Nephron progenitor cell (in vitro differentiated cells): ENCODE data around the gene TTN.

Source experiments
- DNase-seq: peaks from one replicate; pipeline ENCODE4 v3.0.0; 2021
- H3K27ac Mint-ChIP-seq: 2 replicates; pipeline ENCODE4 v1.8.0; 2021; ENCODE audit warnings: mild to moderate bottlenecking, moderate library complexity, mixed read lengths
- H3K27me3 Mint-ChIP-seq: 2 replicates; pipeline ENCODE4 v1.8.0; 2021; ENCODE audit warnings: mild to moderate bottlenecking, low read depth, mixed read lengths; ENCODE audit not compliant: poor library complexity
- H3K36me3 Mint-ChIP-seq: 2 replicates; pipeline ENCODE4 v1.8.0; 2021; ENCODE audit warnings: low read depth, mixed read lengths
- H3K4me1 Mint-ChIP-seq: 2 replicates; pipeline ENCODE4 v1.8.0; 2021; ENCODE audit warnings: mixed read lengths
- H3K4me3 Mint-ChIP-seq: 2 replicates; pipeline ENCODE4 v1.8.0; 2021; ENCODE audit warnings: mild to moderate bottlenecking, moderate library complexity, mixed read lengths
- H3K9me3 Mint-ChIP-seq: 2 replicates; pipeline ENCODE4 v1.8.0; 2021; ENCODE audit warnings: mild to moderate bottlenecking, moderate library complexity, mixed read lengths
- TF ChIP-seq, protein P1 (sequence below): fragments of 200-600 bp; sonication (generic); IDR thresholded peaks from 2 replicates; pipeline ENCODE4 v1.5.0; 2021; ENCODE audit warnings: antibody characterized with exemption

TTN gene

DNA sequence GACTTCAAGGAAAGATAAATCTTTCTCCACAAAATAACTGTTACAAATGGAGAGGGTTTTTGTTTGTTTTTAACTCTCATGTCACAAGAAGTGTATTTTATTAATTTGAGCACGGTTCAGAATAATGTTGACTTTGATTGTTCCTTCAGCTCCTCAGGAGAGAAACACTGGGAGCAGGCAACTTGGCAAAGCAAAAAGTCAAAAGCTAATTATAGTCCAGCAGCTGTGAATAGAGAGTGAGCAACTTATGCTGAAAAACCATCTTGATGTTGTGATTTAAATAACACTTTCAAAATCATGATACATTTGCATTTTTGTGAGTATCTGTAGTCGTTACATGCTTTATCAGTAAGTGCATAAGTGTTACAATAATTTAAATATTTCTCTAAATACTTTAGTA, 37.5 kb upstream of the TTN start:
- Mint-ChIP-seq H3K36me3 (peaks cover 13% of the 10 kb centered on the region), H3K27me3 (no peaks in the 10 kb centered on the region), H3K4me1 (no peaks in the 10 kb centered on the region), H3K27ac (no peak overlapping the region), H3K4me3 (no peak overlapping the region), H3K9me3 (peaks cover 13% of the 10 kb centered on the region)
- TF ChIP-seq, protein P1, sequence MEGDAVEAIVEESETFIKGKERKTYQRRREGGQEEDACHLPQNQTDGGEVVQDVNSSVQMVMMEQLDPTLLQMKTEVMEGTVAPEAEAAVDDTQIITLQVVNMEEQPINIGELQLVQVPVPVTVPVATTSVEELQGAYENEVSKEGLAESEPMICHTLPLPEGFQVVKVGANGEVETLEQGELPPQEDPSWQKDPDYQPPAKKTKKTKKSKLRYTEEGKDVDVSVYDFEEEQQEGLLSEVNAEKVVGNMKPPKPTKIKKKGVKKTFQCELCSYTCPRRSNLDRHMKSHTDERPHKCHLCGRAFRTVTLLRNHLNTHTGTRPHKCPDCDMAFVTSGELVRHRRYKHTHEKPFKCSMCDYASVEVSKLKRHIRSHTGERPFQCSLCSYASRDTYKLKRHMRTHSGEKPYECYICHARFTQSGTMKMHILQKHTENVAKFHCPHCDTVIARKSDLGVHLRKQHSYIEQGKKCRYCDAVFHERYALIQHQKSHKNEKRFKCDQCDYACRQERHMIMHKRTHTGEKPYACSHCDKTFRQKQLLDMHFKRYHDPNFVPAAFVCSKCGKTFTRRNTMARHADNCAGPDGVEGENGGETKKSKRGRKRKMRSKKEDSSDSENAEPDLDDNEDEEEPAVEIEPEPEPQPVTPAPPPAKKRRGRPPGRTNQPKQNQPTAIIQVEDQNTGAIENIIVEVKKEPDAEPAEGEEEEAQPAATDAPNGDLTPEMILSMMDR = no peak
- no peak for DNase-seq

DNA sequence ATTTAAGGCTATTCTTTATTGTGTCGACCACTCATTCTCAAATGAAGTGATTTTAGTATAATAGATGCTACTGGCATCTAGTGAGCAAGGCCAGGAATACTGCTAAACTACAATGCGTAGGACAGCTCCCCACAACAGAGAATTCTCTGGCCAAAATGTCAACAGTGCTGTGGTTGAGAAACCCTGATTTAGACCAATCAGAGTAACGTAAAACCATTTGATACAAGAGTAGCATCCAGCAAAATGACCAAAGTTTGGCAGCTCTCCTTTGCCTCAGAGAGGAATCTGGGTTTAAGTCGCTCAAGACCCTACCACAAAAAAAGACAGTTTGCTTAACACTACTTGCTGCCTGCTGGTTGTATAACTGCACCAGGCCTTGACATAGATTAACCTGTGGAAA, 37.0 kb upstream of the TTN start:
- Mint-ChIP-seq H3K4me1 (no peaks in the 10 kb centered on the region), H3K36me3 (peaks cover 15% of the 10 kb centered on the region), H3K27ac (no peak overlapping the region), H3K27me3 (no peaks in the 10 kb centered on the region), H3K9me3 (peaks cover 13% of the 10 kb centered on the region), H3K4me3 (no peak overlapping the region)
- TF ChIP-seq, protein P1 = no peak
- no peak for DNase-seq

DNA sequence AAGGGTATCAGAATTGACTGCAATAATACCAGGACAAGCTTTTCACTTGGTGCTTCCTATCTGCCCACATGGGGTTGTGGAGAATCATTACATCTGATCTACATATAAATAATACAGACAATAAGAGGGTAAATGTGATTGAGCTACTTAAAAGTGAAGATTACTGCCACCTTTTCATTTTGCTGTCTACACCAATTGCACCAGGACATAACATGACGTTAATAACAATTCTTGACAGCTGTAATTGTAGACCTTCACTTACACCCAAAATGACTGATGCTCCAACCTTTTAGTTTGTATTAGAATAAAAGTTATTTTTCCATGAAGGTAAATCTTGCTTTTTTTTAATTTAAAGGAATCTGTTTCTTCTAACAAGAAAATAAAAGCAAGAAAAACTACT, 36.5 kb upstream of the TTN start:
- Mint-ChIP-seq H3K27ac (no peak overlapping the region), H3K27me3 (no peaks in the 10 kb centered on the region), H3K36me3 (peaks cover 15% of the 10 kb centered on the region), H3K9me3 (peaks cover 13% of the 10 kb centered on the region), H3K4me1 (no peaks in the 10 kb centered on the region), H3K4me3 (no peak overlapping the region)
- no peak for DNase-seq
- TF ChIP-seq, protein P1 = no peak

GRCh38 chr2:178836807-178837206, 29.6 kb upstream of the TTN start:
- peaks cover 5% of the 10 kb centered on the region for H3K36me3 Mint-ChIP-seq
- H3K27me3 Mint-ChIP-seq = no peaks in the 10 kb centered on the region
- H3K9me3 Mint-ChIP-seq = no peaks in the 10 kb centered on the region

DNA sequence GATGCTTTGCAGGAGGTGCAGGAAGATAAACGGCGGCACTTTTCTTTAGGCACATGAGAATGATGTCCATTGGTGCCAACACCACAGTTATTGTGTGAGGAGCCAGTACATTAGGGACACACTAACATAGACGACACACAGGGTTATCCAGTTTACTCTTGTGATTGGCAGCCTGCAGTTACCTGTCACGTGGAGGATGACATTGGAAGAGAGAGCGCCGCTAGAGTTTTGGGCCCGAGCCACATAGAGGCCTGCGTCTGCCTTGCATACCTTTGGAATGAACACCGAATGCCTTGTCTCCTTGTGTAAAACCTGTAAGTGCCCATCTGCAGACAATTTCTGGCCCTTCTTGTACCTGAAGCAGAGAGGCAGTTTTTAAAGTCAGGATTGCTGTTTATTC, 26.9 kb upstream of the TTN start:
- Mint-ChIP-seq H3K27ac (no peak overlapping the region), H3K27me3 (no peaks in the 10 kb centered on the region), H3K9me3 (no peaks in the 10 kb centered on the region), H3K4me1 (peaks cover 18% of the 10 kb centered on the region), H3K36me3 (no peaks in the 10 kb centered on the region), H3K4me3 (no peak overlapping the region)
- DNase-seq = no peak
- TF ChIP-seq, protein P1 = no peak

More at GRCh38 chr2:178836807-178837206, 29.6 kb upstream of the TTN start:
- peak overlapping the region; percentile 16 for H3K4me3 Mint-ChIP-seq
- H3K27ac Mint-ChIP-seq = no peak overlapping the region
- peaks cover 18% of the 10 kb centered on the region for H3K4me1 Mint-ChIP-seq
- TF ChIP-seq, protein P1 = no peak
- peak; percentile 6 for DNase-seq

DNA sequence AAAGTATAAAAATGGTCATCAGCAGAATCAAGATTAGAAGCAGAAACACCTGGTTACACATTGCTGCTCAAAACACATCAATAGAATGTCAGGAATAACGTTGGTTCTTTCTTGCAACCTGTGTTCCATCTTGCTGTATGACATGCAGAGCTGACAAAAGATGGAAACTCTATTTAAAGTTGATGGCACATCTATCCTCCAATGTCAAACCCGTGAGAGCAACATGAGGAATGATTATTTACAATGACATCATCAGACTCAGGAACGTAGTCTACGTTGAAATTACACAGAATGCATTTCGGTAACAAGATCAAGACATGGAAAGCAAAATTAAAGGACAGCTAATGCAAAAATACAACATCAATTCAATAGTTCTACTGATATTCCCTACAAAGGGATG, 26.2 kb upstream of the TTN start:
- Mint-ChIP-seq H3K27ac (no peak overlapping the region), H3K4me3 (no peak overlapping the region), H3K4me1 (peaks cover 18% of the 10 kb centered on the region), H3K36me3 (no peaks in the 10 kb centered on the region), H3K27me3 (no peaks in the 10 kb centered on the region), H3K9me3 (no peaks in the 10 kb centered on the region)
- TF ChIP-seq, protein P1 = no peak
- DNase-seq = no peak
